H7 (cell line): Measurements from ENCODE around the gene TENT4B. TPM values are rescaled to one million over a fixed set of nuclear protein-coding genes. Genes with fewer than 3 reads are reported as not detected.
A peak's percentile ranks its signal among the peaks of the same experiment; 100 is the strongest.

Source experiments
- DNase-seq: peaks from one replicate; pipeline ENCODE4 v3.0.0; 2012
- H3K27me3 ChIP-seq: 2 replicates; pipeline ENCODE4 v1.6.0; 2011; ENCODE audit warnings: mild to moderate bottlenecking, low read length; ENCODE audit not compliant: control insufficient read depth, insufficient read depth
- H3K36me3 ChIP-seq: replicated peaks from 2 replicates; pipeline ENCODE4 v1.5.1; 2011; ENCODE audit warnings: low read length; ENCODE audit not compliant: control insufficient read depth, insufficient read depth
- H3K4me3 ChIP-seq: 2 replicates; pipeline ENCODE4 v1.5.1; 2011; ENCODE audit warnings: low read depth, mild to moderate bottlenecking, control low read depth, low read length, moderate library complexity; ENCODE audit not compliant: insufficient read depth
- total RNA-seq: library from RNA; depleted of rRNA; stranded (reverse); fragments of >200 nt; shearing (Covaris generic); gene quantifications from 2 replicates; pipeline ENCODE4 v1.2.3, GENCODE V29; 2014

Gene TENT4B
- total RNA-seq, 1 experiment from 2014 or later: 9.7 TPM

GRCh38 chr16:50259334-50260205, 106.5 kb downstream of the TENT4B start:
- peak; percentile 57 for DNase-seq
- H3K27me3 ChIP-seq: no peaks in the 10 kb centered on the region
- H3K36me3 ChIP-seq: no peaks in the 10 kb centered on the region
- no peak overlapping the region for H3K4me3 ChIP-seq

- no peak overlapping the region for H3K4me3 ChIP-seq
- DNase-seq: no peak
- H3K27me3 ChIP-seq: no peaks in the 10 kb centered on the region
- no peaks in the 10 kb centered on the region for H3K36me3 ChIP-seq
Measured at GRCh38 chr16:50260206-50261159, 107.4 kb downstream of the TENT4B start.

- DNase-seq: no peak
- Histone ChIP-seq H3K27me3 (no peaks in the 10 kb centered on the region), H3K36me3 (no peaks in the 10 kb centered on the region), H3K4me3 (no peak overlapping the region)
Measured at GRCh38 chr16:50261160-50261706, 108.1 kb downstream of the TENT4B start.

- no peaks in the 10 kb centered on the region for H3K36me3 ChIP-seq
- H3K4me3 ChIP-seq: no peak overlapping the region
- no peak for DNase-seq
- no peaks in the 10 kb centered on the region for H3K27me3 ChIP-seq
Measured at GRCh38 chr16:50261707-50262235, 108.7 kb downstream of the TENT4B start.

- no peaks in the 10 kb centered on the region for H3K27me3 ChIP-seq
- no peak for DNase-seq
- no peaks in the 10 kb centered on the region for H3K36me3 ChIP-seq
- H3K4me3 ChIP-seq: no peak overlapping the region
Measured at GRCh38 chr16:50263060-50263909, 110.2 kb downstream of the TENT4B start.

GRCh38 chr16:50263940-50264929, 111.1 kb downstream of the TENT4B start:
- H3K36me3 ChIP-seq: no peaks in the 10 kb centered on the region
- no peak for DNase-seq
- H3K27me3 ChIP-seq: no peaks in the 10 kb centered on the region
- no peak overlapping the region for H3K4me3 ChIP-seq

- peak; percentile 65 for DNase-seq
- no peak overlapping the region for H3K4me3 ChIP-seq
- no peaks in the 10 kb centered on the region for H3K36me3 ChIP-seq
- H3K27me3 ChIP-seq: no peaks in the 10 kb centered on the region
Measured at GRCh38 chr16:50265260-50265659, 112.2 kb downstream of the TENT4B start.

GRCh38 chr16:50265716-50266336, 112.7 kb downstream of the TENT4B start:
- DNase-seq: peak; percentile 35
- Histone ChIP-seq H3K27me3 (no peaks in the 10 kb centered on the region), H3K36me3 (no peaks in the 10 kb centered on the region), H3K4me3 (no peak overlapping the region)

GRCh38 chr16:50266337-50267091, 113.4 kb downstream of the TENT4B start, which contains the start of gene ADCY7:
TSS of gene ADCY7 (plus strand) at chr16:50266551. CDS start at chr16:50288180, 21,629 bp downstream.
- Histone ChIP-seq H3K4me3 (no peak within 1 kb of the TSS), H3K36me3 (no peaks in the 10 kb centered on the region), H3K27me3 (no peaks in the 10 kb centered on the region)
- peak; percentile 87 for DNase-seq

GRCh38 chr16:50267151-50267631, 114.1 kb downstream of the TENT4B start:
- Histone ChIP-seq H3K27me3 (no peaks in the 10 kb centered on the region), H3K4me3 (no peak overlapping the region), H3K36me3 (no peaks in the 10 kb centered on the region)
- peak; percentile 40 for DNase-seq

- DNase-seq: peak; percentile 51
- Histone ChIP-seq H3K4me3 (no peak overlapping the region), H3K27me3 (no peaks in the 10 kb centered on the region), H3K36me3 (no peaks in the 10 kb centered on the region)
Measured at GRCh38 chr16:50267651-50268050, 114.5 kb downstream of the TENT4B start.

GRCh38 chr16:50268352-50268751, 115.2 kb downstream of the TENT4B start:
- Histone ChIP-seq H3K36me3 (no peaks in the 10 kb centered on the region), H3K4me3 (no peak overlapping the region), H3K27me3 (no peaks in the 10 kb centered on the region)
- DNase-seq: no peak
